ENCODE data around the gene RUNX2.

- TF ChIP-seq CTCF (IDR thresholded peaks at IDR 0.05), result no peak
- TF ChIP-seq POLR2A (IDR thresholded peaks at IDR 0.05), result no peak
These were observed 314.4 kb downstream of the RUNX2 start for GRCh38 chr6:45642331-45643125.

All from Peyer's patch (tissue), 4 donors.